OCI-LY3 (cell line): ENCODE results near the gene FAM53A.

Experiments
- H2AFZ ChIP-seq: fragments of 200-600, 300-600 bp; shearing (Covaris generic); 2 replicates; pipeline ENCODE4 v1.6.0; 2014; ENCODE audit warnings: antibody characterized with exemption, low read depth, low read length
- H3K27ac ChIP-seq: fragments of 200-600, 300-600 bp; sonication (generic); 2 replicates; pipeline ENCODE4 v1.5.1; 2014; ENCODE audit warnings: mild to moderate bottlenecking, low read length, moderate library complexity, mixed read lengths
- H3K27me3 ChIP-seq: fragments of 200-600, 300-600 bp; sonication (generic); 2 replicates; pipeline ENCODE4 v1.6.1; 2014; ENCODE audit warnings: low read depth, low read length, mixed read lengths
- H3K36me3 ChIP-seq: fragments of 200-600, 300-600 bp; sonication (generic); replicated peaks from 2 replicates; pipeline ENCODE3; 2014; ENCODE audit warnings: low read depth, low read length, mixed read lengths
- H3K4me1 ChIP-seq: fragments of 300-600, 200-600 bp; sonication (generic); 2 replicates; pipeline ENCODE4 v1.6.1; 2014; ENCODE audit warnings: low read length, mixed read lengths
- H3K4me2 ChIP-seq: fragments of 200-600, 300-600 bp; sonication (generic); 2 replicates; pipeline ENCODE4 v1.6.1; 2014; ENCODE audit warnings: low read length, mixed read lengths
- H3K4me3 ChIP-seq: fragments of 300-600, 200-600 bp; sonication (generic); 2 replicates; pipeline ENCODE4 v1.5.1; 2014; ENCODE audit warnings: antibody characterized with exemption, mild to moderate bottlenecking, low read length, moderate library complexity
- H3K79me2 ChIP-seq: fragments of 300-600, 200-600 bp; shearing (Covaris generic); 2 replicates; pipeline ENCODE4 v1.6.1; 2014; ENCODE audit warnings: mild to moderate bottlenecking, low read length, mixed read lengths
- H3K9ac ChIP-seq: fragments of 300-600, 200-600 bp; shearing (Covaris generic); 2 replicates; pipeline ENCODE4 v1.6.0; 2014; ENCODE audit warnings: mild to moderate bottlenecking, low read length, moderate library complexity
- H3K9me3 ChIP-seq: fragments of 200-600, 300-600 bp; shearing (Covaris generic); 2 replicates; pipeline ENCODE4 v1.6.1; 2014; ENCODE audit warnings: low read length, mixed read lengths; ENCODE audit not compliant: insufficient read depth
- H4K20me1 ChIP-seq: fragments of 200-600, 300-600 bp; sonication (generic); 2 replicates; pipeline ENCODE4 v1.6.1; 2016; ENCODE audit warnings: low read length, mixed read lengths; ENCODE audit not compliant: insufficient read depth
- CTCF ChIP-seq: fragments of 200-600, 300-600 bp; sonication (generic); IDR thresholded peaks from 2 replicates; pipeline ENCODE4 v1.5.1; 2014; ENCODE audit warnings: antibody characterized with exemption, low read length, low read depth
- EZH2phosphoT487 ChIP-seq: fragments of 200-600 bp; shearing (Covaris generic); IDR thresholded peaks from 2 replicates; pipeline ENCODE4 v1.6.1; 2018; ENCODE audit warnings: antibody characterized with exemption, mixed run types, low read depth

Gene FAM53A

GRCh38 chr4:1600811-1601532 lies 83.1 kb downstream of the FAM53A start:
- no peaks in the 10 kb centered on the region for H3K27me3 ChIP-seq
- H3K9ac ChIP-seq: no peak overlapping the region
- H3K9me3 ChIP-seq: no peaks in the 10 kb centered on the region
- H2AFZ ChIP-seq: no peak overlapping the region
- H3K36me3 ChIP-seq: no peaks in the 10 kb centered on the region
- TF ChIP-seq EZH2phosphoT487: no peak
- TF ChIP-seq CTCF: no peak
- no peak overlapping the region for H3K4me2 ChIP-seq
- no peaks in the 10 kb centered on the region for H3K4me1 ChIP-seq
- no peak overlapping the region for H3K4me3 ChIP-seq
- H4K20me1 ChIP-seq: no peaks in the 10 kb centered on the region
- H3K79me2 ChIP-seq: no peaks in the 10 kb centered on the region
- no peak overlapping the region for H3K27ac ChIP-seq

GRCh38 chr4:1600211-1600780 lies 83.8 kb downstream of the FAM53A start:
- no peak for TF ChIP-seq CTCF
- TF ChIP-seq EZH2phosphoT487: no peak
- no peak overlapping the region for H3K9ac ChIP-seq
- no peak overlapping the region for H2AFZ ChIP-seq

GRCh38 chr4:1599491-1600210 lies 84.5 kb downstream of the FAM53A start:
- Histone ChIP-seq H3K4me3 (no peak overlapping the region), H3K36me3 (no peaks in the 10 kb centered on the region), H3K27ac (no peak overlapping the region), H3K4me1 (no peaks in the 10 kb centered on the region), H4K20me1 (no peaks in the 10 kb centered on the region), H3K79me2 (no peaks in the 10 kb centered on the region), H3K9ac (no peak overlapping the region), H3K9me3 (no peaks in the 10 kb centered on the region), H2AFZ (no peak overlapping the region), H3K27me3 (no peaks in the 10 kb centered on the region), H3K4me2 (no peak overlapping the region)
- no peak for TF ChIP-seq CTCF
- TF ChIP-seq EZH2phosphoT487: no peak

More at GRCh38 chr4:1600211-1600780, 83.8 kb downstream of the FAM53A start:
- H3K27ac ChIP-seq: no peak overlapping the region
- H3K27me3 ChIP-seq: no peaks in the 10 kb centered on the region
- H3K4me3 ChIP-seq: no peak overlapping the region
- H3K9me3 ChIP-seq: no peaks in the 10 kb centered on the region
- H3K4me1 ChIP-seq: no peaks in the 10 kb centered on the region
- H4K20me1 ChIP-seq: no peaks in the 10 kb centered on the region
- H3K36me3 ChIP-seq: no peaks in the 10 kb centered on the region
- no peak overlapping the region for H3K4me2 ChIP-seq
- no peaks in the 10 kb centered on the region for H3K79me2 ChIP-seq

- H3K4me1 ChIP-seq: no peaks in the 10 kb centered on the region
Observed at GRCh38 chr4:1599026-1599481, 85.1 kb downstream of the FAM53A start.

More at GRCh38 chr4:1599026-1599481, 85.1 kb downstream of the FAM53A start:
- H3K9ac ChIP-seq: no peak overlapping the region
- H3K27me3 ChIP-seq: no peaks in the 10 kb centered on the region
- H3K27ac ChIP-seq: no peak overlapping the region
- TF ChIP-seq CTCF: no peak
- H3K79me2 ChIP-seq: no peaks in the 10 kb centered on the region
- no peaks in the 10 kb centered on the region for H3K9me3 ChIP-seq
- no peak overlapping the region for H2AFZ ChIP-seq
- H3K4me3 ChIP-seq: no peak overlapping the region
- H3K4me2 ChIP-seq: no peak overlapping the region
- no peaks in the 10 kb centered on the region for H3K36me3 ChIP-seq
- H4K20me1 ChIP-seq: no peaks in the 10 kb centered on the region
